Cardiac muscle cell (in vitro differentiated cells and primary cell): ENCODE measurements around the gene KIAA1549. TPM values are rescaled to one million over a fixed set of nuclear protein-coding genes. Genes with fewer than 3 reads are reported as not detected.
A peak's percentile ranks its signal among the peaks of the same experiment; 100 is the strongest.

Source experiments
- DNase-seq, 2 donors: peaks; one replicate each; pipeline versions ENCODE4 v3.0.0 to v3.0.0-alpha.2; 2010 to 2017; ENCODE audit warnings: low read depth in 1 of 2, low spot score in 1 of 2
- H3K27ac ChIP-seq: fragments of 200-600 bp; sonication (generic); 2 replicates; pipeline ENCODE4 v1.5.1; 2016
- H3K27me3 ChIP-seq: fragments of 200-600 bp; sonication (generic); 2 replicates; pipeline ENCODE4 v1.6.0; 2016; ENCODE audit warnings: control low read depth
- H3K36me3 ChIP-seq: fragments of 200-600 bp; sonication (generic); 2 replicates; pipeline ENCODE4 v1.5.1; 2016; ENCODE audit warnings: control low read depth
- H3K4me1 ChIP-seq: fragments of 200-600 bp; sonication (generic); 2 replicates; pipeline ENCODE4 v1.8.1; 2017; ENCODE audit warnings: low read depth, mild to moderate bottlenecking, mixed run types
- H3K4me3 ChIP-seq: fragments of 200-600 bp; sonication (generic); 2 replicates; pipeline ENCODE4 v1.5.1; 2016; ENCODE audit warnings: mild to moderate bottlenecking
- H3K9me3 ChIP-seq: fragments of 200-600 bp; sonication (generic); 2 replicates; pipeline ENCODE4 v1.5.1; 2017; ENCODE audit warnings: low read depth, mild to moderate bottlenecking, control low read depth
- CTCF ChIP-seq: IDR thresholded peaks from 2 replicates; pipeline ENCODE4 v1.5.1; 2012; ENCODE audit warnings: low read depth, mild to moderate bottlenecking, low read length
- polyA plus RNA-seq: library from polyadenylated mRNA; unstranded; fragments of >200 nt; fragmentation: Nextera tagmentation; extraction: Ambion mirVana; gene quantifications from 2 replicates; pipeline ENCODE4 v1.2.1, GENCODE V29; 2016
- total RNA-seq: library from RNA; depleted of rRNA; stranded (reverse); fragments of >200 nt; gene quantifications from 2 replicates; pipeline ENCODE4 v1.2.3, GENCODE V29; 2016

KIAA1549 gene
- total and polyA plus RNA-seq, 2 experiments from 2014 or later: 7.5 to 13.6 TPM

GRCh38 chr7:138892006-138892630 lies 89.1 kb downstream of the KIAA1549 start:
- no peak for DNase-seq
- TF ChIP-seq CTCF: no peak
- H3K4me3 ChIP-seq: no peak overlapping the region
- peaks cover 15% of the 10 kb centered on the region for H3K36me3 ChIP-seq
- H3K27ac ChIP-seq: no peak overlapping the region
- no peaks in the 10 kb centered on the region for H3K27me3 ChIP-seq
- peaks cover 13% of the 10 kb centered on the region for H3K4me1 ChIP-seq
- H3K9me3 ChIP-seq: no peaks in the 10 kb centered on the region

- DNase-seq: peak in 1 of 2 donors; percentile 38
- Histone ChIP-seq H3K4me3 (no peak overlapping the region), H3K36me3 (peaks cover 11% of the 10 kb centered on the region), H3K27me3 (no peaks in the 10 kb centered on the region), H3K27ac (peak overlapping the region; percentile 42), H3K4me1 (peaks cover 13% of the 10 kb centered on the region), H3K9me3 (no peaks in the 10 kb centered on the region)
- TF ChIP-seq CTCF: no peak
Measured at GRCh38 chr7:138891446-138891810, 89.8 kb downstream of the KIAA1549 start.

DNA sequence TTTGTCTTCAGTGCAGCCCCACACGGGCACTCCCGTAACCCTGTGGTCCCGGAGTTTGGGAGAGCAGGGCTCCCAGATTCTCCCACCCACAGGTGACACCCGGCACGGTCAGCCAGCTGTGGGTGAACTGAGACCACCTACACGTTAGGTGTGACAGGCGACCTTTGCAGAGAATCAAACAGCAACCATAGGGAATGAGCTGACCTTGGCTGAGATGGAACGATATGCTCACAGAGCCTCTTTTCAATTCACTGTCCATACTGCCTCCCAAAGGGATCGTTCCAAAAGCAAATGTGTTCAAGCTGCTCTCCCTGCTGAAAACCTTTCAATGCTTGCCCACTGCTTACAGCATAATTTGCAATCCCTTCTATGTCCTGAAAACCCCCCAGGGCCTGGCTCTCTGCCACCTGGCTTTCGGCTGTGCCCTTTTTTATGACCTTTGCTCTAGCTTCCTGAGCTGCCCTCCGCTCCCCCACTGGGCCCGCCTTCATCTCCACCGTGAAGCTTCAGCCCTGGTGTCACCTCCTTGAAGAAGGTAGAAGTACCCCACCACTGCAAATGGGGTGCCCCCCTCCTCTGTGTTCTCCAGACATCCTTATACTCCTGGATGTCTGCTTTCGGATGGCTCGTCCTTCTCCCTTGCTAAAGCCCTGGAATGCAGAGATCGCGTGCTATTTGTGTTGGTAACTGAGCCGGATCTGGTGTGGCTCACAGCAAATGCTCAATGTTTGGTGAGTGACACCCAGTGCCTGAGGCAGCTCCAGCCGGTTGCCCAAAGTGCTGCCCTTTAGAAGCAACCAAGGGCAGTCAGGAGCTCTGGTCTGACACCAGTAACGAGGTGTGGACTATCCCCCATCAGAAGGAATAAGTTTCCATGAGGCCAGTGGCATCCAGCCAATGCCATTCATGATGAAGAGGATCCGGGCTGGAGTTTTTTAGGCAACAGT lies 90.4 kb downstream of the KIAA1549 start:
- H3K4me3 ChIP-seq: no peak overlapping the region
- peaks cover 9% of the 10 kb centered on the region for H3K36me3 ChIP-seq
- DNase-seq: peak; percentile 21 to 74
- no peaks in the 10 kb centered on the region for H3K27me3 ChIP-seq
- H3K27ac ChIP-seq: no peak overlapping the region
- no peak for TF ChIP-seq CTCF
- peaks cover 13% of the 10 kb centered on the region for H3K4me1 ChIP-seq
- H3K9me3 ChIP-seq: no peaks in the 10 kb centered on the region

DNA sequence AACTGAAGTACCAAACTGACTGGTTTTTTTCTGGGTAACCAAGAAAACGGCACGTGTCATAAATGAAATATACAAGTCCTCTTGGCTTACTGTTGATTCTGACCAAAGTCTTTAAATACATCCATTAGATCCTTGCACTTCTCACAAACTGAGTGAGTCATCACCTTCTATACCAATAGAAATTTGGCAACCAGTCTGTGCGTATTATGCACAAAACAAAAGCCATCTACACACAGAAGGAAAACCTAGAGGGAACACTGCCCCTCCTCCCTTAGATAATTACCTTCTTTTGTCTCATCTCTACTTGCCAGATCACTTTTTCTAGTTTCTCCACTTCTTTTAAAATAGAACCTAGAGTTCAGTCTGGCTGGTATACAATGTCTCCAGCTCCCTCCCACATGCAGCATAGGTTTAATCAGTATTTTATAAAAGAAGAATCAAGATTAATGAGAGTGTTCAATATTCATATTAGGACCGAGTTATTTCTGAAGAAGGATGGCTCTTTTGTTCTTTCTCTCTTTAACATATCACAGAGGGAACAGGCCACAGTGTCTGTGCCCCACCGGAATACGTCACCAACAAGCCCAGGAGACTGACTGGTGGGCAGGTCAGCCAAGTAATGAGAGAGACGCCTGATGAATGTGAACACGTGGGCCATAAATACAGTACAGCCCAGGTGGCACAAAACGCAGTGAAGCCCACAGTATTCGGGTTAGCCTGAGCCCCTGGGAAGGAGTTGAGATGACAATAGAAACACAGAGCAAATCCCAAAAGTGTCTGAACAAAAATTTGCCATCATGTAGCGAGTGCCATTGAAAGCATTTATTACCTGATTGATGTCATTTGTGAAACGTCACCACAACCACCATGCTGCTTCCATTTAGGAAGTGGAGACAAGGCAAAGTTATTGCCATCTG lies 91.3 kb downstream of the KIAA1549 start:
- H3K9me3 ChIP-seq: no peaks in the 10 kb centered on the region
- TF ChIP-seq CTCF: no peak
- peaks cover 8% of the 10 kb centered on the region for H3K36me3 ChIP-seq
- no peak overlapping the region for H3K4me3 ChIP-seq
- H3K4me1 ChIP-seq: peaks cover 13% of the 10 kb centered on the region
- no peaks in the 10 kb centered on the region for H3K27me3 ChIP-seq
- no peak overlapping the region for H3K27ac ChIP-seq
- peak in 1 of 2 donors; percentile 25 for DNase-seq
